HT1080 (cell line): Measurements from ENCODE around the gene CECR2. TPM values are rescaled to one million over a fixed set of nuclear protein-coding genes. Genes with fewer than 3 reads are reported as not detected.

Experiments
- DNase-seq: peaks from one replicate; pipeline ENCODE4 v3.0.0-alpha.2; 2015; ENCODE audit warnings: low read depth
- total RNA-seq: library from RNA; depleted of rRNA; stranded (reverse); fragments of >200 nt; shearing (Covaris generic); gene quantifications from 2 replicates; pipeline ENCODE4 v1.2.3, GENCODE V29; 2014

CECR2 gene
- total RNA-seq, 1 experiment from 2014 or later, result 0.02 TPM

DNA sequence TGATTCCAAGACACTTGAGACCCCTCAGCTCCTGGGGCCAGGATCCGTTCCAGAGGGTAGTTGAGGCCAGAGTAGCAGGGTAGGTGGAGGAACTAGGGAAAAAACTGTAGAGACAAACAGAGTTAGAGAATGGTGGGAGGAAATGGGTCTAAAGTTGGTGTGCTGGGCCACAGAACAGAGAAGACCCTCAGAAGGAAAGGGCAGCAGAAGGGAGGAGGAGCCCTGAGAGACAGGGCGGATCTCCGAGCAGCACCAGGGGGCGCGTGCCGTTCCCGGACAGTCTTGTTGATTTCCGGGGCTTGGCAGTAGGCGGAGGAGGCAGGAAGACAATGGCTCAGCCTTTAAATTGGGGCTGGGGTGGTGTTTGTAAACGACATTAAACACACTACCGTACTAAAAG, 2.4 kb upstream of the CECR2 start:
- peak; percentile 2 for DNase-seq

DNA sequence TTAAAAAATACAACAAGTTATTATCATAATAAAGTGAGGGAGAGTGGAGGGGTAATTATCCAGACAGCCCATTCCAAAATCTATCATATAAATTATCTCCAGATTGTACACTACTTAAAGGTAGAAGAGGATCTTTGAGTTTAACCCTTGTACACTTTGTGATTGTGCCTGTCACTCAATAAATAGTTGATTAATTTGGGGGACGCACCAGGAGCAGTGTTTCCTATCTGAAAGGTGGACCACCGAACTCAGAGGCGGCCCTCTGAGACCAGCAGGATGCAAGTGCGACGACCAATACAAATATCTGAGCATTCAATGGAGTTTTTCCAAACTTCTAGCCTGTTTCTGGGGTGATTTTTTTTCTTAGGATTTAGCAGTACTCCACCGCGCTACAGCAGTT, 1.1 kb upstream of the CECR2 start:
- no peak for DNase-seq

DNA sequence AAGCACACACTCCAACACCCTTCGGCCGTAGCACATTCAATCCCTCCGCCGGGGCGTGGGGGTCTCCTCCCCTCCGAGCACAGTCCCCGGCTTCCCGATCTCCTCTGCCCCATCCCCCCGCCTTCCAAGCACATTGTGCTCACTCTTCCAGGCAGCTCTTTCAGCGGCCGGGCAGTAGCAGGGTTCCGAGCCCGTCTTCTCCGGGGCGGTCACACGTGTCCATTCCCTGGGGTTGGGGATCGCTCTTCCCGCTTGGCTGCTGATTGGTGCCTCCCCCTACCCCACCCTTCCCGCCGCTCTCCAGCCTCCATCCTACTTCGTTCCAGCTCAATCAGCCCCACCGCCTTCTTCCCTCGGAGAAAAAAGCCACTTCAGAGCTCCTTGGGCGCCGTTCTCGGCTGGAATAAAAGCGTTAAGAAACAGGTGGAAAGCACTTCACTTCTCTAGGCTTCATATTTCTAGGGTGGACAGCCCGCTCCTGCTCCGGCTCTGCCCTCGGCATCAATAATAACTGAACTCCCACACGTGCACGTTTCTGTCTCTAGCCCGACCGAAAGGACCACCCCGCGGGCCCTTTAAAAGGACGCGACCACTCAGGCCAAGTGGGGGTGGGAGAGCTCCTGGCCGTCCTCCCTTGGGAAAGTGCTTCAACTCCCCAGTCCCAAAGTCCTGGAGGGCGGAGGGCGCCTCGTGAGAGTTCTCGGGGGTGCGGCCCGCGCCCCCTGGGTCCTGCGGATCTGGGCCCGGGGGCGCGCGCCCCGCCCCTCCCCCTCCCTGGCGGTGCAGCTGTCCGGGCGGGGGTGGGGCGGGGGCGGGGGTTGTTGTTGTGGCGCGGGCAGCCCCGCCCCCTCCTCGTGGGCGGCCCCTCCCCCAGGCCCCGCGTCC, 464 bp upstream of the CECR2 start:
- no peak for DNase-seq

DNA sequence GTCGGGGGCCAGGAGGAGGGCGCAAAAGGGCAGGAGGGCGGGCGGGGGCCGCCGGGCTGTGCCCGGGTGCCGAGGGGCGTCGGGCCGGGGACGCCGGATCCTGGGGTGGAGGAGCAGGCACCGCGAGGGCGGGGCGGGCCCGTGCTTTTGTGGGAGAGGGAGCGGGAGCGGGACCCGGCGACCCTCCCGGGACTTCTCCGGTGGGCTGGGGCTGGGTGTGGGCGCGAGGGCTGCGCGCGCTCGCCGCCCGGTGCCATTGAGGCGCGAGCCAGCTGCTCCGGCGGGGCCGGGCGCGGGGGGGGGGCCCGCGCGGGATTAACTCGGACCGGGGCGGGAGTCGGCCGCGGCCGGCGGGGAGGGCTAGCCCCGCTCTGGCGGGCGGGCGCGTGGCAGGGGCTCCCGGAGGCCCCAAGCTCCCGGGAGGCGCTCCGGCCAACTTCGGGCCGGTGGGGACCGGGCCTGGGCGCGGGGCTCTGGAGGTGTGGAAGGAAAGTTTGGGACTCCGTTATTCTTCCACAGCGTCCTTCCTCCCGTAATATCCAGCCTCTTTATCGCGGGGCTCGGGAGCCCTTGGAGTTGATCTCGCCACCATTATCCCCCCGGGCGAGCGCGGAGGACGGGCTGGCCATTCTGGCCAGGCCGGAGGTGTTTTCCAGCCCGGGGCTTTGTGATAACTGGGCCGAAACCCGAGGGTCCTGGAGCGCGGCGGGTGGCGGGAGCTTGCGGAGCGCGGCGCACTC, 936 bp downstream of the CECR2 start:
- no peak for DNase-seq

DNA sequence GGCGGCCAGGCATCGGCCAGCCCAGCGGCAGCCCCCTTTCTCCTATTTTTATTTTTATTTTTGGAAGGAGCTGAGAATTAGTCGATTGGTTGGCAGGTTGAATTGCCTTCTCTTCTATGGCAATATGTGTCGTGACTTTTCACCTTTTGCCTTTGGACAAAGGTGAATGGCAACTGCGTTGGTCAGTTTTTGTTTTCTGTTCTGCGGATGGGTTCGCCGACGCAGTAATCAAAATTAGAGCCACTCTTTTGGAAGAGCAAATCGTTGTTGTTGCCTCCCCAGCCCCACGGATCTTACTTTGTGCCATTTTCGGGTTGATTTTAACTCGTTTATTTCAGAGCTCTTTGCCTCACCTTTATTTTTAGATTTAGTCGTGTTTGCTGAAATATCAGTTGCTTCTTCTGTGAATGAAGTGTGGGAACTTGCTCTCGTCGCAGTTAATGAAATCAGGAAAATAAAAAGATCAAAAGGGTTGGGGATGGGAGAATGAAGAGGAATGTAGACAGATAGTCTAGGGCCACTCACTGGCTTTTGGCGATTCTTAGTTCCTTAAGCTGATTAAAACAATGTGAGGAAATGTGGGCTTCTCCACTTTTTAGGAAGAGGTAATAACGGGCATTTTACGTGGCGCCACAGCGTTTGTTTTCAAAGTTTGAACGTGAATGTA, 1.6 kb downstream of the CECR2 start:
- no peak for DNase-seq

GRCh38 chr22:17371448-17371847, 2.2 kb downstream of the CECR2 start:
- DNase-seq, result no peak

DNA sequence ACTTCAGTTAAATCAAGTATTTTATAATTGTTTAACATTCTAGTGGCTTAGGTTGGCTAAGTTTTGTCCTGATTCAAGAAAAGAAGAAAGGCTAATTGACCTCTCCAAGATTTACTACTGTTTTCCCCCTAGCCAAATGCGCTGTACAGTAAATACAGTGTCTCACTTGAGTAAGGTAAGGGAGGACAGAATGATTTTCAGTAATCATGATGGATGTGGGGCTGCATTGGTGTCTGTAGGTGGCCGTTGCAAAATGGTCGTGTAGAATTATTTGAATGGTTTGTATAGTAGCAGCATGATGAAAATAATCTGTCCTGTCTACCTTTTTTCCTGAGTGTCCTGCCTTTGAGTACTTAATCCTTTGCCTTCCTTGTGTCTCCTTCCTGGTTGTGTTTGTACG, 4.6 kb downstream of the CECR2 start:
- DNase-seq, result no peak

DNA sequence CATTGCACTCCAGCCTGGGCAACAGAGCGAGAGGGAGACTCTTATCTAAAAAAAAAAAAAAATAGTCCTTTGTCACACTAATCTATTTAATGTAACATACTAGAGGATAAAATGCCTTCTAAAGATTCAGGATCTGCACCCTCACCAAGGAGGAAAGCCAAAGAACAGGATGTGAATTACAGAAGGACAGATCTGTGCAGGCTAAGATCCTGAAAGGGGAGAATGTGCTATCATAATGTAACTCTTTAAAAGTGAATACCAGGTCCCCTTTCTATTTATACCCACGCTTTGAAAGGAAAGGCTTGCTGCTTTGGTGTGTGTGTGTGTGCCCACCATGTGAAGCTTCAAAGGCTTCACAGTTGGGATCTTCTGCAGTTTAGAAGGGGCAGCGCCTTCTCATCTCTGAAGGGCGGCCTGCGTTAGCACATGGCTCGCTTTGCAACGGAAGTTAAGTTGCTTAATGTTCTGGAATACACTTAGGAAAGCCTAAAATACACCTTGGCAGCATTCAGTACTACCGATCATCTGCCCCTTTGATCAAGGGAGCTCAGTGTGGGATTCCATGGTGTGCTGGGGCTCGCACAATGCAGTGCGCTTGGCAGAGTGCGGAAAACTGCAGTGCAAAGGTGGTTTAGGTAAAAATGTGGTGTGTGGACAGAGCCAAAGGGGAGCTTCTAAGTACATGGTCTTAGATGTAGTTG, 6.8 kb downstream of the CECR2 start:
- DNase-seq, result no peak

- no peak for DNase-seq
Measured at GRCh38 chr22:17376950-17377349, 7.7 kb downstream of the CECR2 start.

GRCh38 chr22:17379944-17380343, 10.7 kb downstream of the CECR2 start:
- no peak for DNase-seq

DNA sequence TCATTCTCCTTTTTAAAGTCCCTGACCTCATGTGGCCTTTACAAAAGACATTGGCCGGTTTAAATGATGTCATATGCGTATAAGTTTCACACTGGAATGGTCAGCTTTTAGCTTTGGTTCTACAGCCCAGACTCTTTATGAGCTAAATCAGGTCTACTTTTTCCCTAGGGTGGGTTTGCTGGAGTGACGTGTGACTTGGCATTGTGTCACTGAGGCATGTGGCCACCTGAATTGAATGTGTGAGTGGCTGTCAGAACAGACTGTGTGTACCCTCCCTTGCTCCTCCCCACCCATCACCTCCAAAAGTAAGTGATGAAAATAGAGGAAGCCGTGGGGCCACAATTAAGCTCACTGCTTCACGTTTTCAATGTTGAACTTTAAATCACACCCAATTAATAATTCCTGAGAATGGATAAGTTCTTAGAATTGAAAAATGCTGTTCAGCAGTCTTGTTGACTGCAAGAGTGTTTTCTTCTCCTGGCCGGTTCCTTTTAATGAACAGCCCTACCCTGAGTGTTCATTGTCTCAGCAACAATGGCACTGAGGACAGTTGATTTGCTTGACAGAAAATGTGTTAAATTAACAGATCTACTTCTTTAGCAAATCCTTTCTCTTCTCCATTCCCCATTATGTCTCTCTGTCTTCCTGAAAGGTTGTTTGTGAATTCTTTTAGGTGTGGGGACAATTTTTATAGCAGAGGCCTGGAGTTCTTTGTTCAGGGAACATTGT, 11.3 kb downstream of the CECR2 start:
- no peak for DNase-seq

DNA sequence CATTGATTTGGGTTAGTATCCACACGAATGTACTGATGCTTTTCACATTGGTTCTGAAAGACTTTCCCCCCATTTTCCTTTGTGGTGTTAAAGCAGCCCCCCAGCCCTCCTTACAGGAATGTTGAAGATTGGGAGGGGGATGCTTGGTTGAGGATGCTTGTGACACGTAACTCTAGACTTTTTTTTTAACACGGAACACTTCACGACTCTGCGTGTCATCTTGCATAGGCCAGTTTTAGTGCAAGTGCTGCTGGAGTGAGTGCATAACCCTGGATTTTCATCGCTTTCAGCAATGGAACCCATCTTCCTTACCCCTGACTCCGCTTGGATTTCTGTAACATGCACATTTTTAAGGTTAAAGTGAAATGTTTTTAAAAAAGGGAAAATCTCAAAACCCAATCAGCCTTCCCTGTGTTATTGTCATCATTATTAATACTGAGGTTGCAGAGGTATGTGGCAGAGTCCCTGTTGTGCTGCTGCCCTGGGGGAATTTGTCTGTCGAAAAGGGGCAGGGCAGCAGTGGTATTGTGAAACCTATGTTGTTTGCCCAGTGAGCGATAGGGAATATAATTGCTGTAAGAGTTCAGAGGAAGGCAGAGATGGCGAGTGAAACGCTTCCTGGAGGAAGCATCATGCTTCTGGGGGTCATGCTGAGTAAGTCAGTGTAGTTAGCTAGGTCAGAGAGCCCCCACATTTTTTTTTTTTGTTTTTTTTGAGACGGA, 12.1 kb downstream of the CECR2 start:
- no peak for DNase-seq

GRCh38 chr22:17384612-17385330, 15.5 kb downstream of the CECR2 start:
- DNase-seq, result no peak

GRCh38 chr22:17387356-17387755, 18.1 kb downstream of the CECR2 start:
- no peak for DNase-seq

DNA sequence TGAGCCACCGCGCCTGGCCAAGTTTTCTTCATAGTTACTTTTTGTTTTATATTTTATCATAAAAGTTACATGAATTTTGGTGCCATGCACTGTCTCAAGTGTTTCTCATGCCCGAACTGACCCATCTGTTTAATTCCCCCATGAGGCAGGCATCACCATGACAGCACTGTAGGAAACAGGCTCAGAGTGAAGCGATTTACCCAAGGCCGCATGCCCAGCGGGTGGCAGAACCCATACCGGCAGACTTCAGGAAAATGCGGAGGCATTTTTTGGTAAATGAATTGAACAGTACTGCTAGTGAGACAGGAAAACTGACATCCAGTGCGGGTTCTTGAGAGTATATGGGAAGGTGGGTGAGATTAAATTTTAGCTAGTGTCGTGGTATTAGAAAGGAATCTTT, 19.0 kb downstream of the CECR2 start:
- no peak for DNase-seq

- no peak for DNase-seq
Measured at GRCh38 chr22:17390087-17390486, 20.8 kb downstream of the CECR2 start.

GRCh38 chr22:17396516-17396915, 27.3 kb downstream of the CECR2 start:
- no peak for DNase-seq

- DNase-seq, result no peak
Measured at GRCh38 chr22:17397756-17398547, 28.7 kb downstream of the CECR2 start.

DNA sequence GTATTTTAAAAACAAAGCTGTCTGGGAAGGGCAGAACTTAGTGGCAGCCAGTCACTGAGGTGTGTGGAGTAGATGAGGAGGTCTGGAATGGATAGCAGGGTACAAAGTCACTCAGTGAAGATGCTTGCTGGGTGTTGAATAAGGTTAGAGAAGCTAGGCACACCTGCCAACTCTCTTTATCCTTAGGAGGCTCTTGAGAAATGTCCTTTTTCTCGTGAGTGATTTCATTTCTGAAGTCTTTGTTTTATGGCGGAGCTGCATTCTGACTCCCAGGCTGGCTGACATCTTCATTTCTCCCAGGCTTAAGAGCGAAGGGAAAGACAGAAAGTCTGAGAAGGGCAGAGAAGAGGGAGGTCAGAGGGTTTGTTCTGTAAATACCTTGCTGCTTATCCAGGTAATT, 31.0 kb downstream of the CECR2 start:
- DNase-seq, result no peak
